PC-9 (cell line): Measurements from ENCODE around the gene SLC12A1. TPM values are rescaled to one million over a fixed set of nuclear protein-coding genes. Genes with fewer than 3 reads are reported as not detected.
A peak's percentile ranks its signal among the peaks of the same experiment; 100 is the strongest.

Experiments
- BruUV-seq: library from RNA; stranded (reverse); fragments of 400-500 nt; replicated peaks from 2 replicates; lab custom pipeline; 2021; lab: Mats Ljungman, UMichigan
- CTCF ChIA-PET: fragments of 300-600 bp; sonication (Branson Sonifier 250); formaldehyde crosslinking; loops from one replicate; lab custom pipeline; 2022; ENCODE audit warnings: antibody characterized with exemption; lab: Charles Lee
- POLR2A ChIA-PET: fragments of 300-600 bp; sonication (Branson Sonifier 250); formaldehyde crosslinking; loops from one replicate; lab custom pipeline; 2022; ENCODE audit warnings: antibody characterized with exemption; ENCODE audit not compliant: unreplicated experiment; lab: Charles Lee
- DNase-seq, 2 experiments: peaks; one replicate each; pipeline versions ENCODE4 v3.0.0 to v3.0.0-alpha.2; 2015 to 2022; ENCODE audit warnings: mixed read lengths in 1 of 2
- H2AFZ ChIP-seq: fragments of 200-600 bp; sonication (generic); 2 replicates; pipeline ENCODE4 v1.8.1; 2017; ENCODE audit warnings: antibody characterized with exemption
- H3F3A ChIP-seq: fragments of 200-600 bp; sonication (generic); 2 replicates; pipeline ENCODE4 v1.8.1; 2017; ENCODE audit warnings: antibody characterized with exemption, mild to moderate bottlenecking, low read depth; ENCODE audit not compliant: insufficient read depth
- H3K27ac ChIP-seq: fragments of 200-600 bp; sonication (generic); 2 replicates; pipeline ENCODE4 v1.6.1; 2016; ENCODE audit warnings: mixed run types
- H3K27me3 ChIP-seq: fragments of 200-600 bp; sonication (generic); 2 replicates; pipeline ENCODE4 v1.6.1; 2016; ENCODE audit warnings: low read depth, mixed run types; ENCODE audit not compliant: insufficient read depth
- H3K36me3 ChIP-seq: fragments of 200-600 bp; sonication (generic); 2 replicates; pipeline ENCODE4 v1.6.1; 2016; ENCODE audit warnings: low read depth, mixed run types
- H3K4me1 ChIP-seq: fragments of 200-600 bp; sonication (generic); replicated peaks from 2 replicates; pipeline ENCODE4 v1.6.1; 2016; ENCODE audit warnings: mixed run types; ENCODE audit not compliant: insufficient read depth
- H3K4me2 ChIP-seq: fragments of 200-600 bp; sonication (generic); 2 replicates; pipeline ENCODE4 v1.6.1; 2017; ENCODE audit warnings: mixed run types
- H3K4me3 ChIP-seq: fragments of 200-600 bp; sonication (generic); 2 replicates; pipeline ENCODE4 v1.6.1; 2016; ENCODE audit warnings: mixed run types
- H3K79me2 ChIP-seq: fragments of 200-600 bp; sonication (generic); 2 replicates; pipeline ENCODE4 v1.6.1; 2017; ENCODE audit warnings: low read depth, mixed run types
- H3K9me2 ChIP-seq: fragments of 200-600 bp; sonication (generic); 2 replicates; pipeline ENCODE4 v1.8.1; 2017; ENCODE audit warnings: mild to moderate bottlenecking; ENCODE audit not compliant: insufficient read depth
- H3K9me3 ChIP-seq: fragments of 200-600 bp; sonication (generic); 2 replicates; pipeline ENCODE4 v1.8.1; 2016; ENCODE audit warnings: low read depth; ENCODE audit not compliant: insufficient read depth
- H4K20me1 ChIP-seq: fragments of 200-600 bp; sonication (generic); 2 replicates; pipeline ENCODE4 v1.8.1; 2017; ENCODE audit not compliant: insufficient read depth
- EZH2 ChIP-seq: fragments of 200-600 bp; sonication (generic); IDR thresholded peaks from 2 replicates; pipeline ENCODE4 v1.8.0; 2017; ENCODE audit warnings: antibody characterized with exemption, low read depth
- intact Hi-C: fragments of 100-400 bp; cut with micrococcal nuclease; formaldehyde crosslinking; loops from one replicate; pipeline ENCODE4 v1.10.0; 2022; ENCODE audit not compliant: unreplicated experiment
- total RNA-seq: library from RNA; stranded (reverse); gene quantifications from 2 replicates; pipeline ENCODE4 v1.2.3, GENCODE V29; 2021
- TF ChIP-seq, protein P1 (sequence below): fragments of 200-600 bp; sonication (generic); conservative IDR thresholded peaks from 2 replicates; pipeline ENCODE4 v1.6.1; 2017; ENCODE audit warnings: mixed run types, antibody characterized with exemption, mild to moderate bottlenecking, moderate library complexity

The SLC12A1 gene
- total RNA-seq, 1 experiment from 2014 or later = not detected

DNA sequence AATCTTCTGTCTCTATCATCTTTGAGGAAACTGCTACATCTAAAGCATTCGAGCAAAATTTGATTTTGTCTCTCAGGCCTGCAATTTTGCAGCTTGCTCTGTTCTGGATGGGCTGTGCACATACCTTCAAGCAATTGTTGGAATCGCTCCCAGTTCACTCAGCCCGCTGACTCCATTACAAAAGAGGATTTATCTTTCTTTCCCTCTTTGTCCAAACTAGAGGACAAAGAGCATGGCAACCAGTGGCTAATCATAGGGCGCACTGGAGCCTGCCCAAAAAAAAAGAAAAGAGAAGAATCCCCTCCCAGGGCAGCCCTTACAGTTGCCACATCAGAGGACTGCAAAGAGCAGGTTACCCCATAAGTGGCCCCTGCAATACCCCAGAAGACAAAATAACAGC is 76.1 kb downstream of the SLC12A1 start:
- Histone ChIP-seq H3K4me2 (no peak overlapping the region), H3K79me2 (no peaks in the 10 kb centered on the region), H4K20me1 (no peaks in the 10 kb centered on the region), H3K9me2 (no peaks in the 10 kb centered on the region), H3K9me3 (no peaks in the 10 kb centered on the region), H3F3A (no peaks in the 10 kb centered on the region), H3K27me3 (0 out of 2 replicates have a peak, but pooled peaks cover 3% of the 10 kb centered on the region), H3K36me3 (no peaks in the 10 kb centered on the region), H3K4me3 (no peak overlapping the region), H3K27ac (no peak overlapping the region), H3K4me1 (no peaks in the 10 kb centered on the region), H2AFZ (no peak overlapping the region)
- CTCF ChIA-PET = no interaction called here
- intact Hi-C loops = no loop called here
- no peak for DNase-seq
- no TSS peak for BruUV-seq
- POLR2A ChIA-PET = no interaction called here
- no peak for TF ChIP-seq EZH2
- TF ChIP-seq, protein P1, sequence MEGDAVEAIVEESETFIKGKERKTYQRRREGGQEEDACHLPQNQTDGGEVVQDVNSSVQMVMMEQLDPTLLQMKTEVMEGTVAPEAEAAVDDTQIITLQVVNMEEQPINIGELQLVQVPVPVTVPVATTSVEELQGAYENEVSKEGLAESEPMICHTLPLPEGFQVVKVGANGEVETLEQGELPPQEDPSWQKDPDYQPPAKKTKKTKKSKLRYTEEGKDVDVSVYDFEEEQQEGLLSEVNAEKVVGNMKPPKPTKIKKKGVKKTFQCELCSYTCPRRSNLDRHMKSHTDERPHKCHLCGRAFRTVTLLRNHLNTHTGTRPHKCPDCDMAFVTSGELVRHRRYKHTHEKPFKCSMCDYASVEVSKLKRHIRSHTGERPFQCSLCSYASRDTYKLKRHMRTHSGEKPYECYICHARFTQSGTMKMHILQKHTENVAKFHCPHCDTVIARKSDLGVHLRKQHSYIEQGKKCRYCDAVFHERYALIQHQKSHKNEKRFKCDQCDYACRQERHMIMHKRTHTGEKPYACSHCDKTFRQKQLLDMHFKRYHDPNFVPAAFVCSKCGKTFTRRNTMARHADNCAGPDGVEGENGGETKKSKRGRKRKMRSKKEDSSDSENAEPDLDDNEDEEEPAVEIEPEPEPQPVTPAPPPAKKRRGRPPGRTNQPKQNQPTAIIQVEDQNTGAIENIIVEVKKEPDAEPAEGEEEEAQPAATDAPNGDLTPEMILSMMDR = no peak

DNA sequence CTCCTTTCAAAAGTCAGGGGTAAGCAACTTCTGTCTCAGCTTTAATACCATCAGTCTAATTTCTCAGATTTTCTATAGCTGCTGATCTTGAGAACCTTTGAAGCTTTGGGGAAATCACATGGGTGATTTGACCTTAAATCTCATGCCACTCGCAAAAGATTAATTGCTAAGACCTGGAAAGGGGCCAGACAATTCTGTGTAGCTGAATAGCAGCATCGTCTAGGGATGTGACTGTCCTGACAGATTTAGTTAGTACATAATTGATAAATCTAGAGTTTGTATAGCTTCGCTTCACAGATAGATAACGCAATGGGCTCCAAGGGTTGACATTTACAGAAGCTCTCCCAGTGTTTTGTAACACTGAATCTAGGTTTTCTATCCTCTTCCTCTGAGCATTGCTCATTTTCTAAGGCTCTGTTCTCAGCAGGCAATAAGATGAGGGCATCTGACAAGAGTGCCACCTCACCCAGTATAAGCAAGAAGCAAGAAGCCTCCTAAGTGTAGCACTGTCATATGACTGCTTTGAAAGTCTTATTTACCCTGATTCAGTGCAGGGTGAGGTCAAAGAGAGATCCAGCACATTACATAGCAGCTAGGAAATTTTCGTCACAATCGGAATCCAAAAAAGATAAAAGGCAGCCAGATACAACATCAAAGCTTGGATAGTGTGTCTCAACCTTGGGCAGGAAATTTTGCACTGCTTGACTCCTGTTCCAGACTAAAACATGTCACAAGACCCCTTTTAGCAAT is 77.5 kb downstream of the SLC12A1 start:
- H3K9me2 ChIP-seq = no peaks in the 10 kb centered on the region
- no TSS peak for BruUV-seq
- H2AFZ ChIP-seq = no peak overlapping the region
- no peaks in the 10 kb centered on the region for H3K36me3 ChIP-seq
- no peaks in the 10 kb centered on the region for H3K27me3 ChIP-seq
- no peaks in the 10 kb centered on the region for H4K20me1 ChIP-seq
- CTCF ChIA-PET = no interaction called here
- H3K9me3 ChIP-seq = no peaks in the 10 kb centered on the region
- H3F3A ChIP-seq = no peaks in the 10 kb centered on the region
- H3K4me2 ChIP-seq = no peak overlapping the region
- no peaks in the 10 kb centered on the region for H3K4me1 ChIP-seq
- H3K27ac ChIP-seq = no peak overlapping the region
- TF ChIP-seq, protein P1 = no peak
- TF ChIP-seq EZH2 = no peak
- H3K4me3 ChIP-seq = no peak overlapping the region
- intact Hi-C loops = no loop called here
- POLR2A ChIA-PET = no interaction called here
- no peak for DNase-seq
- H3K79me2 ChIP-seq = no peaks in the 10 kb centered on the region

DNA sequence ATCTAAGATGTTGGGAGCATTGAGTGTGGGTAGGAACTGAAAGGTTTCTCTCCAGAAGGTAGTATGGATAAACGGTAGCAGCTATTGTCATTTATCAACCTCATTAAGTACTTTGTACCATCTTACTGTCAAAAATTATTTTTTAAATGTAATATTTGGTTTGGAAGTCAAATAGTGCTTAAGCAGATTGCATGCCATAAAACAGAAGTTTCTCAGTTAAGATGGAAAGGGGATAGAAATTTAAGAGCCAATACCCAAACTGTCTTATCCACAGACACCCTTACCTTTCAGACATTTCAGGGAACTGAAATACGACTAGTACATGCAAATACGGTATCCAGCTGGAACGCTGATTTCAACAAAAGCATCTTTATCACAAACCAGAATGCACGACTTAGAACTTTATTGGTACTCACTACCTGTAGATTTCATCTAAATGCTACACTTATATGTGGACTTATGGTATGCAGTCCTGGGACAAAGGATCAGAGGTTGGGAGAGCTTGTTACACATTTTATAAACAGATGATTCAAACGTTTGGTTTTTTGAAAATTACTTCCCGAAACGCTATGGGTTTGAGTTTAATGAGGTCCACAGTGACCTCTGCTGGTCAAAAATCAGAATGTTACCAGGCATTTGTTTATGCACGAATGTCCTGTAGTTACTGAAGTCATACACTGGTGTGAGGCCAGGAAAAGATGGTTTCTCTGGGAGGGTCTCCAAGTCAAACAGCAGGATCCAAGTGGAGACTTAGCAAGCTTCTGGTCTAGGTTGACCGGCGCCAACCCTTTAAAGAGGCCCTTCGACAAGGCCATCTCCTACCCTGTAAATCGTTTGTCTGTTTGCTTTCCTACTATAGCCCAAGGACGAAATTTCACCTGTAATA is 79.5 kb downstream of the SLC12A1 start:
- CTCF ChIA-PET = interaction anchor here (1.3 kb wide), 1 partner anchor 1090 kb away, joined by 4 read pairs; no protein-coding TSS in a partner anchor

More for the DNA sequence above, 79.5 kb downstream of the SLC12A1 start:
- peak; percentile 40 to 43 for DNase-seq
- no peak overlapping the region for H3K4me3 ChIP-seq
- no TSS peak for BruUV-seq
- no peaks in the 10 kb centered on the region for H3K27me3 ChIP-seq
- H3K4me1 ChIP-seq = no peaks in the 10 kb centered on the region
- no peaks in the 10 kb centered on the region for H3K9me3 ChIP-seq
- H4K20me1 ChIP-seq = no peaks in the 10 kb centered on the region
- intact Hi-C loops = loop anchor here (1.0 kb wide), 1 partner anchor 1089 kb away; no protein-coding TSS in a partner anchor
- no peaks in the 10 kb centered on the region for H3K36me3 ChIP-seq
- H3K4me2 ChIP-seq = no peak overlapping the region
- H2AFZ ChIP-seq = no peak overlapping the region
- TF ChIP-seq, protein P1 = peak; percentile 66
- TF ChIP-seq EZH2 = no peak
- no peaks in the 10 kb centered on the region for H3F3A ChIP-seq
- no peaks in the 10 kb centered on the region for H3K9me2 ChIP-seq
- no peaks in the 10 kb centered on the region for H3K79me2 ChIP-seq
- POLR2A ChIA-PET = no interaction called here
- no peak overlapping the region for H3K27ac ChIP-seq
